CD8-positive, alpha-beta memory T cell (primary cell): Measurements from ENCODE around the gene DSCAML1. TPM values are rescaled to one million over a fixed set of nuclear protein-coding genes. Genes with fewer than 3 reads are reported as not detected.

Experiments used
- CTCF ChIA-PET: fragments of 350-600 bp; sonication (Branson Sonifier 250); formaldehyde crosslinking; loops from one replicate; lab custom pipeline; 2021; ENCODE audit warnings: antibody characterized with exemption; lab: Charles Lee
- POLR2A ChIA-PET: fragments of 350-600 bp; sonication (Branson Sonifier 250); formaldehyde crosslinking; loops from one replicate; lab custom pipeline; 2021; ENCODE audit warnings: antibody characterized with exemption; lab: Charles Lee
- DNase-seq, 5 donors: peaks; one replicate each; pipeline versions ENCODE4 v3.0.0 to v3.0.0-alpha.2; 2020 to 2022; ENCODE audit warnings: mixed read lengths in 1 of 5
- H3K27ac ChIP-seq: one replicate; pipeline ENCODE4 v1.7.0; 2013; ENCODE audit warnings: low read depth, mild to moderate bottlenecking, low read length, moderate library complexity
- H3K27me3 ChIP-seq: 2 replicates; pipeline ENCODE4 v1.7.0; 2013; ENCODE audit warnings: low read length, mild to moderate bottlenecking; ENCODE audit not compliant: insufficient read depth, poor library complexity, severe bottlenecking
- H3K36me3 ChIP-seq: 2 replicates; pipeline ENCODE4 v1.7.0; 2013; ENCODE audit warnings: mild to moderate bottlenecking, low read length, moderate library complexity; ENCODE audit not compliant: insufficient read depth
- H3K4me1 ChIP-seq: 2 replicates; pipeline ENCODE4 v1.7.0; 2013; ENCODE audit warnings: mild to moderate bottlenecking, low read length, moderate library complexity; ENCODE audit not compliant: insufficient read depth
- H3K4me3 ChIP-seq: 2 replicates; pipeline ENCODE4 v1.7.0; 2013; ENCODE audit warnings: mild to moderate bottlenecking, low read length
- H3K9me3 ChIP-seq: 2 replicates; pipeline ENCODE4 v1.7.0; 2013; ENCODE audit warnings: mild to moderate bottlenecking, low read length
- H3K27ac Mint-ChIP-seq, 8 donors: one replicate each; pipeline ENCODE4 v1.8.0; 2020 to 2021; ENCODE audit warnings: mixed read lengths in 8 of 8, mild to moderate bottlenecking in 6 of 8, inconsistent platforms in 3 of 8, moderate library complexity in 3 of 8
- H3K27me3 Mint-ChIP-seq, 2 donors: one replicate each; pipeline ENCODE4 v1.8.0; 2020 to 2021; ENCODE audit warnings: mixed read lengths in 2 of 2, mild to moderate bottlenecking in 1 of 2, moderate library complexity in 1 of 2
- H3K36me3 Mint-ChIP-seq, 3 donors: one replicate each; pipeline ENCODE4 v1.8.0; 2020 to 2021; ENCODE audit warnings: mixed read lengths in 3 of 3, inconsistent platforms in 1 of 3, mild to moderate bottlenecking in 1 of 3
- H3K4me1 Mint-ChIP-seq, 3 donors: one replicate each; pipeline ENCODE4 v1.8.0; 2020 to 2021; ENCODE audit warnings: mixed read lengths in 3 of 3, inconsistent platforms in 1 of 3, mild to moderate bottlenecking in 1 of 3
- H3K4me3 Mint-ChIP-seq, 7 donors: one replicate each; pipeline ENCODE4 v1.8.0; 2020 to 2021; ENCODE audit warnings: mixed read lengths in 7 of 7, mild to moderate bottlenecking in 6 of 7, moderate library complexity in 4 of 7, inconsistent platforms in 2 of 7
- H3K9me3 Mint-ChIP-seq, 5 donors: one replicate each; pipeline ENCODE4 v1.8.0; 2020 to 2022; ENCODE audit warnings: mixed read lengths in 5 of 5, mild to moderate bottlenecking in 3 of 5, moderate library complexity in 2 of 5, inconsistent platforms in 1 of 5
- polyA plus RNA-seq: library from polyadenylated mRNA; unstranded; fragments of 300-500 nt; fragmentation: Illumina TruSeq; gene quantifications from one replicate; pipeline ENCODE4 v1.2.3, GENCODE V29; 2021
- total RNA-seq, 2 experiments: library from RNA; stranded (reverse); gene quantifications; one replicate each; pipeline ENCODE4 v1.2.3, GENCODE V29; 2021

The DSCAML1 gene
- total and polyA plus RNA-seq, 3 experiments from 2014 or later, result 0.48 to 0.91 TPM; not detected in 1

GRCh38 chr11:117819096-117820040 lies 22.4 kb upstream of the DSCAML1 start:
- Histone ChIP-seq H3K4me3 (no peak overlapping the region), H3K36me3 (no peaks in the 10 kb centered on the region), H3K9me3 (no peaks in the 10 kb centered on the region), H3K4me1 (peaks cover 70% of the 10 kb centered on the region), H3K27ac (no peak overlapping the region), H3K27me3 (no peaks in the 10 kb centered on the region)
- Mint-ChIP-seq H3K4me3 (no peak overlapping the region), H3K27ac (peak overlapping the region in 2 of 8 donors; percentile 48 to 65), H3K4me1 (peaks cover 47 to 66% (median 57%) of the 10 kb centered on the region in 3 donors), H3K36me3 (peaks cover 0 to 7% (median 0%) of the 10 kb centered on the region in 3 donors), H3K9me3 (no peaks in the 10 kb centered on the region), H3K27me3 (peaks cover 0 to 1% of the 10 kb centered on the region in 2 donors)
- ChIA-PET CTCF (interaction anchor here (0.6 to 15.2 kb wide), 10 partner anchors 10 to 393 kb away, joined by 3 to 255 read pairs (median 4); no protein-coding TSS in a partner anchor), POLR2A (no interaction called here)
- DNase-seq, result no peak

- Histone ChIP-seq H3K4me1 (peaks cover 63% of the 10 kb centered on the region), H3K36me3 (no peaks in the 10 kb centered on the region), H3K27me3 (no peaks in the 10 kb centered on the region), H3K4me3 (no peak overlapping the region), H3K9me3 (no peaks in the 10 kb centered on the region), H3K27ac (no peak overlapping the region)
- Mint-ChIP-seq H3K27me3 (peaks cover 0 to 1% of the 10 kb centered on the region in 2 donors), H3K4me3 (peak overlapping the region in 1 of 7 donors; percentile 54), H3K4me1 (peaks cover 41 to 62% (median 52%) of the 10 kb centered on the region in 3 donors), H3K9me3 (no peaks in the 10 kb centered on the region), H3K36me3 (peaks cover 0 to 7% (median 0%) of the 10 kb centered on the region in 3 donors), H3K27ac (peak overlapping the region; percentile 37 to 93 (median 85))
- CTCF ChIA-PET, result interaction anchor here (0.6 to 15.2 kb wide), 26 partner anchors 8 to 392 kb away, joined by 3 to 255 read pairs (median 5); no protein-coding TSS in a partner anchor
- POLR2A ChIA-PET, result interaction anchor here (0.8 kb wide), 1 partner anchor 9 kb away, joined by 3 read pairs; no protein-coding TSS in a partner anchor
- DNase-seq, result peak in 3 of 5 donors; percentile 27 to 65 (median 51)
Measured at GRCh38 chr11:117818041-117818873, 21.2 kb upstream of the DSCAML1 start.

- ChIA-PET CTCF (interaction anchor here (0.6 to 15.2 kb wide), 31 partner anchors 9 to 490 kb away, joined by 3 to 255 read pairs (median 4); partner anchors contain the start of gene CEP164), POLR2A (interaction anchor here (0.8 to 2.2 kb wide), 2 partner anchors 8 to 10 kb away, joined by 3 to 11 read pairs; no protein-coding TSS in a partner anchor)
- no peaks in the 10 kb centered on the region for H3K36me3 ChIP-seq
- H3K27ac ChIP-seq, result no peak overlapping the region
- peaks cover 38 to 61% (median 47%) of the 10 kb centered on the region in 3 donors for H3K4me1 Mint-ChIP-seq
- H3K27me3 Mint-ChIP-seq, result peaks cover 0 to 1% of the 10 kb centered on the region in 2 donors
- DNase-seq, result peak; percentile 69 to 88 (median 75)
- H3K4me3 Mint-ChIP-seq, result peak overlapping the region in 4 of 7 donors; percentile 54 to 70 (median 56)
- H3K4me3 ChIP-seq, result no peak overlapping the region
- H3K9me3 Mint-ChIP-seq, result no peaks in the 10 kb centered on the region
- no peaks in the 10 kb centered on the region for H3K27me3 ChIP-seq
- no peaks in the 10 kb centered on the region for H3K9me3 ChIP-seq
- peaks cover 0 to 7% (median 0%) of the 10 kb centered on the region in 3 donors for H3K36me3 Mint-ChIP-seq
- H3K4me1 ChIP-seq, result peaks cover 56% of the 10 kb centered on the region
- peak overlapping the region; percentile 74 to 93 (median 88) for H3K27ac Mint-ChIP-seq
Measured at GRCh38 chr11:117817368-117818040, 20.5 kb upstream of the DSCAML1 start.

- no peak for DNase-seq
- no peak overlapping the region for H3K27ac ChIP-seq
Measured at GRCh38 chr11:117816846-117817367, 19.9 kb upstream of the DSCAML1 start.

GRCh38 chr11:117816151-117816741 lies 19.2 kb upstream of the DSCAML1 start:
- Histone ChIP-seq H3K4me1 (peaks cover 45% of the 10 kb centered on the region), H3K27me3 (no peaks in the 10 kb centered on the region), H3K9me3 (no peaks in the 10 kb centered on the region), H3K36me3 (no peaks in the 10 kb centered on the region), H3K4me3 (no peak overlapping the region), H3K27ac (no peak overlapping the region)
- H3K36me3 Mint-ChIP-seq, result peaks cover 0 to 3% (median 0%) of the 10 kb centered on the region in 3 donors
- H3K27ac Mint-ChIP-seq, result peak overlapping the region; percentile 17 to 96 (median 90)
- H3K4me1 Mint-ChIP-seq, result peaks cover 32 to 53% (median 41%) of the 10 kb centered on the region in 3 donors
- peak overlapping the region in 3 of 7 donors; percentile 15 to 79 (median 36) for H3K4me3 Mint-ChIP-seq
- H3K27me3 Mint-ChIP-seq, result peaks cover 0 to 1% of the 10 kb centered on the region in 2 donors
- DNase-seq, result no peak
- ChIA-PET POLR2A (interaction anchor here (1.3 to 2.2 kb wide), 2 partner anchors 8 to 237 kb away, joined by 3 to 11 read pairs; no protein-coding TSS in a partner anchor), CTCF (interaction anchor here (0.9 to 15.2 kb wide), 18 partner anchors 8 to 472 kb away, joined by 3 to 255 read pairs (median 6); partner anchors contain the start of gene FXYD2)
- H3K9me3 Mint-ChIP-seq, result no peaks in the 10 kb centered on the region

More at GRCh38 chr11:117816846-117817367, 19.9 kb upstream of the DSCAML1 start:
- no peak overlapping the region for H3K4me3 ChIP-seq
- peaks cover 50% of the 10 kb centered on the region for H3K4me1 ChIP-seq
- H3K4me3 Mint-ChIP-seq, result peak overlapping the region in 2 of 7 donors; percentile 54 to 70
- H3K4me1 Mint-ChIP-seq, result peaks cover 33 to 55% (median 43%) of the 10 kb centered on the region in 3 donors
- H3K27me3 Mint-ChIP-seq, result peaks cover 0 to 1% of the 10 kb centered on the region in 2 donors
- H3K27ac Mint-ChIP-seq, result peak overlapping the region; percentile 16 to 94 (median 86)
- ChIA-PET CTCF (interaction anchor here (0.6 to 15.2 kb wide), 29 partner anchors 9 to 490 kb away, joined by 3 to 255 read pairs (median 4); partner anchors contain the start of gene CEP164), POLR2A (interaction anchor here (0.8 to 2.2 kb wide), 2 partner anchors 8 to 9 kb away, joined by 3 to 11 read pairs; no protein-coding TSS in a partner anchor)
- H3K36me3 Mint-ChIP-seq, result peaks cover 0 to 6% (median 0%) of the 10 kb centered on the region in 3 donors
- H3K9me3 ChIP-seq, result no peaks in the 10 kb centered on the region
- no peaks in the 10 kb centered on the region for H3K9me3 Mint-ChIP-seq
- no peaks in the 10 kb centered on the region for H3K36me3 ChIP-seq
- H3K27me3 ChIP-seq, result no peaks in the 10 kb centered on the region

- peak; percentile 53 to 87 (median 71) for DNase-seq
- Mint-ChIP-seq H3K27me3 (peaks cover 0 to 1% of the 10 kb centered on the region in 2 donors), H3K27ac (peak overlapping the region; percentile 85 to 97 (median 94)), H3K4me3 (peak overlapping the region; percentile 3 to 89 (median 79)), H3K9me3 (no peaks in the 10 kb centered on the region), H3K4me1 (peaks cover 32 to 53% (median 41%) of the 10 kb centered on the region in 3 donors), H3K36me3 (peaks cover 0 to 3% (median 0%) of the 10 kb centered on the region in 3 donors)
- Histone ChIP-seq H3K27me3 (no peaks in the 10 kb centered on the region), H3K4me3 (peak overlapping the region; percentile 13), H3K36me3 (no peaks in the 10 kb centered on the region), H3K9me3 (no peaks in the 10 kb centered on the region), H3K27ac (peak overlapping the region; percentile 65), H3K4me1 (peaks cover 45% of the 10 kb centered on the region)
- ChIA-PET POLR2A (interaction anchor here (0.8 to 2.2 kb wide), 7 partner anchors 7 to 238 kb away, joined by 3 to 11 read pairs (median 4); partner anchors contain the start of gene FXYD2), CTCF (interaction anchor here (0.9 to 15.2 kb wide), 11 partner anchors 9 to 473 kb away, joined by 3 to 255 read pairs (median 12); partner anchors contain the start of gene FXYD2)
Measured at GRCh38 chr11:117815262-117815803, 18.3 kb upstream of the DSCAML1 start.
